Panc1 (cell line): ENCODE data around the gene TEDC2. TPM values are rescaled to one million over a fixed set of nuclear protein-coding genes. Genes with fewer than 3 reads are reported as not detected.
A peak's percentile ranks its signal among the peaks of the same experiment; 100 is the strongest.

Experiments
- ATAC-seq: fragments of 200-7000 bp; cut with Tn5 transposase; 2 replicates; pipeline ENCODE4 v1.9.1; 2020; ENCODE audit warnings: mild to moderate bottlenecking, moderate library complexity
- BruUV-seq: library from RNA; stranded (reverse); fragments of 400-500 nt; replicated peaks from 2 replicates; lab custom pipeline; 2021; lab: Mats Ljungman, UMichigan
- CTCF ChIA-PET: fragments of 300-600 bp; sonication (Branson Sonifier 250); formaldehyde crosslinking; loops from one replicate; lab custom pipeline; 2022; ENCODE audit warnings: antibody characterized with exemption; lab: Charles Lee
- POLR2A ChIA-PET: fragments of 300-600 bp; sonication (Branson Sonifier 250); formaldehyde crosslinking; loops from one replicate; lab custom pipeline; 2022; ENCODE audit warnings: antibody characterized with exemption; lab: Charles Lee
- DNase-seq: peaks from one replicate; pipeline ENCODE4 v3.0.0-alpha.2; 2010; ENCODE audit warnings: low read depth, low spot score
- H3K27ac ChIP-seq: 2 replicates; pipeline ENCODE4 v1.5.1; 2011; ENCODE audit warnings: mild to moderate bottlenecking, low read length, inconsistent platforms
- H3K27me3 ChIP-seq: fragments of 200-500 bp; sonication (Bioruptor generic); 2 replicates; pipeline ENCODE4 v1.6.0; 2014; ENCODE audit warnings: low read length, inconsistent platforms; ENCODE audit not compliant: control insufficient read depth, insufficient read depth
- H3K36me3 ChIP-seq: fragments of 200-500 bp; sonication (Bioruptor generic); 2 replicates; pipeline ENCODE4 v1.5.1; 2014; ENCODE audit warnings: inconsistent platforms, mild to moderate bottlenecking, low read length, moderate library complexity; ENCODE audit not compliant: control insufficient read depth, insufficient read depth
- H3K4me1 ChIP-seq: 2 replicates; pipeline ENCODE4 v1.5.1; 2011; ENCODE audit warnings: inconsistent platforms, mild to moderate bottlenecking, low read length, moderate library complexity; ENCODE audit not compliant: control insufficient read depth, insufficient read depth
- H3K4me3 ChIP-seq, 2 experiments: 2 replicates each; pipeline ENCODE4 v1.5.1; 2011 to 2012; ENCODE audit warnings: low read depth in 2 of 2, low read length in 2 of 2, mild to moderate bottlenecking in 2 of 2, inconsistent platforms in 1 of 2, moderate library complexity in 1 of 2
- H3K9me3 ChIP-seq: fragments of 200-500 bp; sonication (Bioruptor generic); 2 replicates; pipeline ENCODE4 v1.5.1; 2014; ENCODE audit warnings: low read depth, mild to moderate bottlenecking, inconsistent platforms, low read length, moderate library complexity; ENCODE audit not compliant: control insufficient read depth, insufficient read depth
- CTCF ChIP-seq: fragments of 450-650 bp; IDR thresholded peaks from 2 replicates; pipeline ENCODE4 v1.5.1; 2017; ENCODE audit warnings: mild to moderate bottlenecking
- POLR2AphosphoS5 ChIP-seq: IDR thresholded peaks from 2 replicates; pipeline ENCODE4 v1.6.1; 2012; ENCODE audit warnings: mild to moderate bottlenecking, low read depth, low read length, moderate library complexity
- REST ChIP-seq, 2 experiments: IDR thresholded peaks; 2 replicates each; pipeline ENCODE4 v1.6.1; 2011 to 2012; ENCODE audit warnings: low read depth in 2 of 2, control low read depth in 1 of 2, low read length in 1 of 2, mild to moderate bottlenecking in 1 of 2, moderate library complexity in 1 of 2; ENCODE audit not compliant: insufficient read depth in 1 of 2
- SIN3A ChIP-seq: IDR thresholded peaks from 2 replicates; pipeline ENCODE4 v1.6.1; 2012; ENCODE audit warnings: low read depth, mild to moderate bottlenecking, low read length, moderate library complexity, borderline replicate concordance; ENCODE audit not compliant: insufficient read depth
- TCF7L2 ChIP-seq: IDR thresholded peaks from 2 replicates; pipeline ENCODE4 v1.6.1; 2011; ENCODE audit warnings: mild to moderate bottlenecking, low read depth, low read length, inconsistent platforms
- in situ Hi-C: cut with HindIII; loops from 2 replicates; pipeline ENCODE4 v1.10.0; 2016; ENCODE audit warnings: low sequenced_read_pairs, low pct_unique_long_range_greater_than_20kb
- intact Hi-C: fragments of 100-400 bp; cut with micrococcal nuclease; formaldehyde crosslinking; loops from one replicate; pipeline ENCODE4 v1.10.0; 2022; ENCODE audit not compliant: unreplicated experiment
- total RNA-seq: library from RNA; stranded (reverse); gene quantifications from one replicate; pipeline ENCODE4 v1.2.1, GENCODE V29; 2021; ENCODE audit not compliant: unreplicated experiment

Gene TEDC2
- total RNA-seq, 1 experiment from 2014 or later: 25.0 TPM

DNA sequence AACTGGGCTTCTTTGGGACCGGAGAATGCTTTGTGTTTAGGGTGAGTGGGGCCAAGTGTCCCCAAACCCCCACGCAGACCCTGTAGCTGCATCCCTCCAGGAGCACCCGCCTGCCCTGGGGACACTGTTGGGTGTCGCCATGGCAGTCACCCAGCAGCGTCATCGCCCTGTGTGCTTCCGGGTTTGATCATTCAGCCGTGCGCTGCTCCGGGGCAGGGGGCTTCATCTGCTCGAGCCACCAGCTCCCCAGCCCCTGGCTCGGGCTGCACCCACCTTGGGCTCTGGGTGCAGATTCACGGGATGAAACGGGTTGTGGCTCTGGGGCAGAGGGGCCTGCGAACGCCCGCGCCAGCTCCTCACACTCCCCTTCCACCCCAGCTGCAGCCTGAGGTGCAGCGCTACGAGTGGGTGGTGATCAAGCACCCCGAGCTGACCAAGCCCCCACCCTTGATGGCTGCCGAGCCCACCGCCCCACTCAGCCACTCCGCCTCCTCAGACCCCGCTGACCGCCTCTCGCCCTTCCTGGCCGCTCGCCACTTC is 40.1 kb downstream of the TEDC2 start:
- in situ Hi-C loops (no loop called here), intact Hi-C loops (no loop called here)
- no peaks in the 10 kb centered on the region; the same call in 1 of the 2 replicates for H3K36me3 ChIP-seq
- no peaks in the 10 kb centered on the region for H3K27me3 ChIP-seq
- no peak for TF ChIP-seq SIN3A
- no peak for TF ChIP-seq TCF7L2
- no peak for TF ChIP-seq POLR2AphosphoS5
- no peak for ATAC-seq
- no peaks in the 10 kb centered on the region for H3K9me3 ChIP-seq
- no peak overlapping the region for H3K27ac ChIP-seq
- CTCF ChIA-PET: interaction anchor here (1.9 kb wide), 1 partner anchor 29 kb away, joined by 6 read pairs; the partner anchor contains the start of gene NTN3
- POLR2A ChIA-PET: no interaction called here
- H3K4me3 ChIP-seq: no peak overlapping the region
- no peak for DNase-seq
- BruUV-seq: no TSS peak
- peaks cover 23% of the 10 kb centered on the region for H3K4me1 ChIP-seq

- Histone ChIP-seq H3K27ac (no peak overlapping the region), H3K36me3 (no peaks in the 10 kb centered on the region; the same call in 1 of the 2 replicates), H3K4me1 (peaks cover 23% of the 10 kb centered on the region), H3K9me3 (no peaks in the 10 kb centered on the region), H3K4me3 (no peak overlapping the region), H3K27me3 (no peaks in the 10 kb centered on the region)
- ChIA-PET CTCF (interaction anchor here (1.0 to 1.9 kb wide), 3 partner anchors 14 to 211 kb away, joined by 4 to 6 read pairs (median 4); partner anchors contain the start of gene NTN3), POLR2A (no interaction called here)
- in situ Hi-C loops (no loop called here), intact Hi-C loops (no loop called here)
- ATAC-seq: peak; percentile 48
- DNase-seq: no peak
- TF ChIP-seq CTCF: no peak
- TF ChIP-seq POLR2AphosphoS5: no peak
- no peak for TF ChIP-seq REST (IDR thresholded peaks at IDR 0.05; ENCODE audit: insufficient read depth in 1 of 2, low read depth in 2 of 2, low read length in 1 of 2)
- TF ChIP-seq TCF7L2: no peak
- TF ChIP-seq SIN3A: no peak
- no TSS peak for BruUV-seq
These were observed 40.6 kb downstream of the TEDC2 start for GRCh38 chr16:2500430-2500917.
